Astrocyte of the cerebellum (primary cell): ENCODE results near the gene FN1.

Experiments used
- DNase-seq: peaks from one replicate; pipeline ENCODE4 v3.0.0-alpha.2; 2011; ENCODE audit warnings: low read depth
- H3K4me3 ChIP-seq: 2 replicates; pipeline ENCODE4 v1.5.1; 2011; ENCODE audit warnings: mild to moderate bottlenecking, low read depth, low read length, moderate library complexity
- CTCF ChIP-seq: IDR thresholded peaks from 2 replicates; pipeline ENCODE4 v1.5.1; 2012; ENCODE audit warnings: low read length, low read depth, moderate library complexity, mild to moderate bottlenecking; ENCODE audit errors: missing control alignments
- in situ Hi-C: cut with HindIII; loops from 2 replicates; pipeline ENCODE4 v1.10.0; 2017; ENCODE audit warnings: low sequenced_read_pairs

Gene FN1

GRCh38 chr2:215374002-215374401 lies 61.9 kb downstream of the FN1 start:
- DNase-seq = no peak
- no peak overlapping the region for H3K4me3 ChIP-seq
- in situ Hi-C loops = no loop called here
- TF ChIP-seq CTCF = no peak

GRCh38 chr2:215372968-215373649 lies 62.8 kb downstream of the FN1 start:
- in situ Hi-C loops = no loop called here
- no peak for TF ChIP-seq CTCF
- no peak overlapping the region for H3K4me3 ChIP-seq
- DNase-seq = no peak

- TF ChIP-seq CTCF = no peak
- in situ Hi-C loops = no loop called here
- DNase-seq = no peak
- no peak overlapping the region for H3K4me3 ChIP-seq
Measured at GRCh38 chr2:215371915-215372897, 63.7 kb downstream of the FN1 start.

GRCh38 chr2:215370112-215370965 lies 65.5 kb downstream of the FN1 start:
- no peak for DNase-seq
- H3K4me3 ChIP-seq = no peak overlapping the region
- TF ChIP-seq CTCF = no peak
- in situ Hi-C loops = no loop called here

- no peak overlapping the region for H3K4me3 ChIP-seq
- DNase-seq = no peak
- no peak for TF ChIP-seq CTCF
- in situ Hi-C loops = no loop called here
Measured at GRCh38 chr2:215369181-215369760, 66.6 kb downstream of the FN1 start.

GRCh38 chr2:215368493-215368809 lies 67.4 kb downstream of the FN1 start:
- H3K4me3 ChIP-seq = no peak overlapping the region
- in situ Hi-C loops = no loop called here
- TF ChIP-seq CTCF = no peak
- no peak for DNase-seq
